Neuronal stem cell (in vitro differentiated cells): ENCODE results near the gene INCENP.

Experiments
- DNase-seq: peaks from one replicate; pipeline ENCODE4 v3.0.0-alpha.2; 2013; ENCODE audit warnings: low spot score
- H2AFZ ChIP-seq: one replicate; pipeline ENCODE4 v1.6.1; 2013; ENCODE audit warnings: mild to moderate bottlenecking, low read length, inconsistent platforms
- H2AK5ac ChIP-seq: 2 replicates; pipeline ENCODE4 v1.6.1; 2013; ENCODE audit warnings: low read depth, mild to moderate bottlenecking, inconsistent platforms, low read length, moderate library complexity, mixed read lengths
- H2BK120ac ChIP-seq: 2 replicates; pipeline ENCODE4 v1.6.1; 2013; ENCODE audit warnings: low read depth, mild to moderate bottlenecking, inconsistent platforms, low read length, moderate library complexity, mixed read lengths
- H2BK12ac ChIP-seq: one replicate; pipeline ENCODE4 v1.6.1; 2013; ENCODE audit warnings: low read length, inconsistent platforms
- H2BK15ac ChIP-seq: 2 replicates; pipeline ENCODE4 v1.6.1; 2013; ENCODE audit warnings: mild to moderate bottlenecking, low read length, inconsistent platforms, mixed read lengths
- H2BK5ac ChIP-seq: one replicate; pipeline ENCODE4 v1.6.1; 2013; ENCODE audit warnings: inconsistent platforms, mild to moderate bottlenecking, low read length, moderate library complexity
- H3K14ac ChIP-seq: one replicate; pipeline ENCODE4 v1.6.1; 2013; ENCODE audit warnings: low read length, inconsistent platforms
- H3K18ac ChIP-seq: 2 replicates; pipeline ENCODE4 v1.6.1; 2013; ENCODE audit warnings: low read length, inconsistent platforms
- H3K23ac ChIP-seq: 2 replicates; pipeline ENCODE4 v1.6.1; 2013; ENCODE audit warnings: low read depth, mild to moderate bottlenecking, mixed read lengths, low read length, inconsistent platforms; ENCODE audit not compliant: poor library complexity
- H3K27ac ChIP-seq: replicated peaks from 3 replicates; pipeline ENCODE4 v1.5.1; 2013; ENCODE audit warnings: low read length, inconsistent platforms
- H3K27me3 ChIP-seq, 3 experiments: 2 replicates each; pipeline ENCODE4 v1.6.1; 2013; ENCODE audit warnings: low read length in 3 of 3, mild to moderate bottlenecking in 2 of 3, inconsistent platforms in 1 of 3, low read depth in 1 of 3, mixed read lengths in 1 of 3, moderate library complexity in 1 of 3; ENCODE audit not compliant: control insufficient read depth in 3 of 3, insufficient read depth in 3 of 3
- H3K36me3 ChIP-seq, 2 donors: replicated peaks in 1 of 2; 2 replicates each; pipeline ENCODE4 v1.6.1; 2013; ENCODE audit warnings: low read length in 2 of 2; ENCODE audit not compliant: control insufficient read depth in 2 of 2, insufficient read depth in 2 of 2
- H3K4ac ChIP-seq: 2 replicates; pipeline ENCODE4 v1.6.1; 2013; ENCODE audit warnings: inconsistent platforms, mild to moderate bottlenecking, low read length, moderate library complexity
- H3K4me1 ChIP-seq, 2 donors: 1 replicate in 1 of 2; 2 replicates in 1 of 2; pipeline ENCODE4 v1.6.1; 2013; ENCODE audit warnings: low read length in 2 of 2, low read depth in 1 of 2; ENCODE audit not compliant: control insufficient read depth in 2 of 2, insufficient read depth in 1 of 2
- H3K4me2 ChIP-seq: one replicate; pipeline ENCODE4 v1.6.1; 2013; ENCODE audit warnings: mild to moderate bottlenecking, low read length, inconsistent platforms; ENCODE audit not compliant: insufficient read depth, poor library complexity, severe bottlenecking
- H3K4me3 ChIP-seq, 2 donors: 2 replicates each; pipeline ENCODE4 v1.5.1; 2013; ENCODE audit warnings: low read length in 2 of 2, mild to moderate bottlenecking in 2 of 2, inconsistent platforms in 1 of 2, moderate library complexity in 1 of 2
- H3K79me1 ChIP-seq: one replicate; pipeline ENCODE4 v1.6.1; 2013; ENCODE audit warnings: low read depth, mild to moderate bottlenecking, inconsistent platforms, low read length, moderate library complexity
- H3K9ac ChIP-seq: one replicate; pipeline ENCODE4 v1.6.1; 2013; ENCODE audit warnings: mild to moderate bottlenecking, low read depth, low read length, inconsistent platforms; ENCODE audit not compliant: poor library complexity
- H3K9me3 ChIP-seq, 2 donors: replicated peaks in 1 of 2; 2 replicates each; pipeline versions ENCODE3 to v1.6.1; 2013; ENCODE audit warnings: low read length in 2 of 2, mild to moderate bottlenecking in 2 of 2, inconsistent platforms in 1 of 2, low read depth in 1 of 2, mixed read lengths in 1 of 2, moderate library complexity in 1 of 2; ENCODE audit not compliant: control insufficient read depth in 2 of 2, insufficient read depth in 1 of 2
- H4K8ac ChIP-seq: one replicate; pipeline ENCODE4 v1.6.1; 2013; ENCODE audit warnings: low read depth, mild to moderate bottlenecking, inconsistent platforms, low read length, moderate library complexity
- H4K91ac ChIP-seq: one replicate; pipeline ENCODE4 v1.6.1; 2013; ENCODE audit warnings: low read length, low read depth, mild to moderate bottlenecking, inconsistent platforms; ENCODE audit not compliant: poor library complexity
- WGBS, 2 donors: extraction: QIAGEN DNeasy Blood & Tissue Kit; methylation state at CpG; one replicate each; pipeline ENCODE4 v1.1.7; 2013; ENCODE audit warnings: missing lambda C conversion rate in 2 of 2, mixed read lengths in 1 of 2; ENCODE audit not compliant: insufficient read length in 2 of 2, insufficient replicate concordance in 1 of 2; ENCODE audit errors: extremely low coverage in 2 of 2; 5-methylcytosine and 5-hydroxymethylcytosine counted together

Gene INCENP

GRCh38 chr11:62181097-62181496 is 57.3 kb downstream of the INCENP start:
- no peak overlapping the region for H3K4me2 ChIP-seq
- H3K4ac ChIP-seq: no peak overlapping the region
- H3K9ac ChIP-seq: no peak overlapping the region
- H3K14ac ChIP-seq: no peak overlapping the region
- no peaks in the 10 kb centered on the region for H3K79me1 ChIP-seq
- no peak overlapping the region for H2AFZ ChIP-seq
- no peak overlapping the region for H3K18ac ChIP-seq
- H3K23ac ChIP-seq: no peak overlapping the region
- no peak overlapping the region for H2AK5ac ChIP-seq
- no CpG with 5 or more reads among the region's 2 CpGs for WGBS, 2 donors
- no peak overlapping the region for H3K4me3 ChIP-seq
- H2BK15ac ChIP-seq: no peak overlapping the region
- no peaks in the 10 kb centered on the region for H3K9me3 ChIP-seq
- H3K27ac ChIP-seq: no peak overlapping the region
- no peak for DNase-seq
- no peak overlapping the region for H4K91ac ChIP-seq
- peaks cover 0 to 13% (median 0%) of the 10 kb centered on the region in 3 experiments for H3K27me3 ChIP-seq
- no peaks in the 10 kb centered on the region for H3K36me3 ChIP-seq
- H2BK12ac ChIP-seq: no peak overlapping the region
- no peak overlapping the region for H4K8ac ChIP-seq
- no peak overlapping the region for H2BK120ac ChIP-seq
- no peaks in the 10 kb centered on the region for H3K4me1 ChIP-seq
- H2BK5ac ChIP-seq: no peak overlapping the region

- Histone ChIP-seq H3K4me2 (no peak overlapping the region), H3K4me1 (no peaks in the 10 kb centered on the region), H4K8ac (no peak overlapping the region), H2BK120ac (no peak overlapping the region), H2BK5ac (no peak overlapping the region), H4K91ac (no peak overlapping the region), H3K27me3 (peaks cover 0 to 10% (median 0%) of the 10 kb centered on the region in 3 experiments), H3K4me3 (no peak overlapping the region), H3K23ac (no peak overlapping the region), H3K9ac (no peak overlapping the region), H2AFZ (no peak overlapping the region), H3K79me1 (no peaks in the 10 kb centered on the region), H3K4ac (no peak overlapping the region), H3K36me3 (no peaks in the 10 kb centered on the region), H2AK5ac (no peak overlapping the region), H3K18ac (no peak overlapping the region), H3K14ac (no peak overlapping the region), H2BK12ac (no peak overlapping the region), H3K9me3 (no peaks in the 10 kb centered on the region), H3K27ac (no peak overlapping the region), H2BK15ac (no peak overlapping the region)
- DNase-seq: no peak
- WGBS, 2 donors: no CpG with 5 or more reads among the region's 8 CpGs
Measured at GRCh38 chr11:62182147-62182891, 58.5 kb downstream of the INCENP start.

- Histone ChIP-seq H3K4me2 (no peak overlapping the region), H3K9ac (no peak overlapping the region), H3K27me3 (peaks cover 0 to 16% (median 0%) of the 10 kb centered on the region in 3 experiments), H2BK120ac (no peak overlapping the region), H2AFZ (no peak overlapping the region), H2BK15ac (no peak overlapping the region), H3K4me1 (no peaks in the 10 kb centered on the region), H2BK5ac (no peak overlapping the region), H2BK12ac (no peak overlapping the region), H3K4me3 (no peak overlapping the region), H3K4ac (no peak overlapping the region), H3K79me1 (no peaks in the 10 kb centered on the region), H4K91ac (no peak overlapping the region), H3K18ac (no peak overlapping the region), H3K14ac (no peak overlapping the region), H3K27ac (no peak overlapping the region), H3K23ac (no peak overlapping the region), H2AK5ac (no peak overlapping the region), H4K8ac (no peak overlapping the region), H3K36me3 (no peaks in the 10 kb centered on the region), H3K9me3 (no peaks in the 10 kb centered on the region)
- WGBS, 2 donors: no CpG with 5 or more reads among the region's 2 CpGs
- DNase-seq: no peak
Measured at GRCh38 chr11:62186195-62186594, 62.4 kb downstream of the INCENP start.

GRCh38 chr11:62190011-62190410 is 66.2 kb downstream of the INCENP start, which contains the start of gene SCGB1D1:
TSS of gene SCGB1D1 (plus strand) at chr11:62190216. CDS start at chr11:62190285, 69 bp downstream.
- Histone ChIP-seq H3K14ac (no peak within 1 kb of the TSS), H2BK120ac (no peak within 1 kb of the TSS), H3K18ac (no peak within 1 kb of the TSS), H2AFZ (no peak within 1 kb of the TSS), H3K9ac (no peak within 1 kb of the TSS), H3K4me3 (no peak within 1 kb of the TSS), H2BK5ac (no peak within 1 kb of the TSS), H4K8ac (no peak within 1 kb of the TSS), H4K91ac (no peak within 1 kb of the TSS), H3K27ac (no peak within 1 kb of the TSS), H3K23ac (no peak within 1 kb of the TSS), H2BK15ac (no peak within 1 kb of the TSS), H3K4me1 (no peaks in the 10 kb centered on the region), H3K36me3 (no peaks in the 10 kb centered on the region), H3K27me3 (peaks cover 0 to 33% (median 0%) of the 10 kb centered on the region in 3 experiments), H3K79me1 (no peaks in the 10 kb centered on the region), H3K4me2 (no peak within 1 kb of the TSS), H2BK12ac (no peak within 1 kb of the TSS), H2AK5ac (no peak within 1 kb of the TSS), H3K9me3 (no peaks in the 10 kb centered on the region), H3K4ac (no peak within 1 kb of the TSS)
- whole genome bisulfite sequencing, 2 donors: no CpG with 5 or more reads among the region's 9 CpGs
- DNase-seq: no peak
